H1 (cell line): Measurements from ENCODE around the gene INPP5J.

Experiments
- CREB1 ChIP-seq: IDR thresholded peaks from 2 replicates; pipeline ENCODE4 v1.6.1; 2012; ENCODE audit warnings: inconsistent platforms
- CTCF ChIP-seq, 3 experiments: IDR thresholded peaks; 1 replicate in 2 of 3; 2 replicates in 1 of 3; pipeline versions ENCODE4 v1.5.1 to v1.6.1; 2011; ENCODE audit warnings: low read length in 3 of 3, mild to moderate bottlenecking in 3 of 3, inconsistent platforms in 2 of 3, low read depth in 1 of 3, moderate library complexity in 1 of 3; ENCODE audit not compliant: insufficient read depth in 1 of 3; ENCODE audit errors: control extremely low read depth in 1 of 3
- EGR1 ChIP-seq: IDR thresholded peaks from 2 replicates; pipeline ENCODE4 v1.6.1; 2011; ENCODE audit warnings: low read depth, low read length, borderline replicate concordance
- EP300 ChIP-seq, 2 experiments: IDR thresholded peaks; 1 replicate in 1 of 2; 2 replicates in 1 of 2; pipeline ENCODE4 v1.6.1; 2011 to 2012; ENCODE audit warnings: low read depth in 2 of 2, low read length in 2 of 2, mild to moderate bottlenecking in 2 of 2, borderline replicate concordance in 1 of 2, inconsistent platforms in 1 of 2, moderate library complexity in 1 of 2
- EZH2 ChIP-seq: fragments of 200-600 bp; sonication (generic); IDR thresholded peaks from 2 replicates; pipeline ENCODE4 v1.7.1; 2012; ENCODE audit warnings: low read depth, mild to moderate bottlenecking, moderate library complexity, low read length, inconsistent platforms; ENCODE audit not compliant: severe bottlenecking
- MAFK ChIP-seq: IDR thresholded peaks from 2 replicates; pipeline ENCODE4 v1.6.1; 2012; ENCODE audit warnings: low read depth, mild to moderate bottlenecking, improper control_type of control experiment, low read length
- RFX5 ChIP-seq: IDR thresholded peaks from 2 replicates; pipeline ENCODE4 v1.6.1; 2011; ENCODE audit warnings: low read depth, low read length, improper control_type of control experiment, borderline replicate concordance
- SAP30 ChIP-seq: fragments of 300-600 bp; sonication (generic); IDR thresholded peaks from 2 replicates; pipeline ENCODE4 v1.7.1; 2012; ENCODE audit warnings: low read length, moderate library complexity, mild to moderate bottlenecking, inconsistent platforms; ENCODE audit not compliant: insufficient read depth, insufficient replicate concordance
- SIN3A ChIP-seq, 2 experiments: IDR thresholded peaks in 1 of 2; conservative IDR thresholded peaks in 1 of 2; 2 replicates each; pipeline ENCODE4 v1.6.1; 2011 to 2012; ENCODE audit warnings: low read length in 2 of 2, improper control_type of control experiment in 1 of 2, low read depth in 1 of 2, mild to moderate bottlenecking in 1 of 2
- TAF1 ChIP-seq: IDR thresholded peaks from 2 replicates; pipeline ENCODE4 v1.6.1; 2011; ENCODE audit warnings: mild to moderate bottlenecking, low read depth, low read length
- USF2 ChIP-seq: IDR thresholded peaks from 2 replicates; pipeline ENCODE4 v1.6.1; 2011; ENCODE audit warnings: low read length, improper control_type of control experiment
- YY1 ChIP-seq: IDR thresholded peaks from 2 replicates; pipeline ENCODE4 v1.6.1; 2011; ENCODE audit warnings: low read depth, mild to moderate bottlenecking, low read length

GRCh38 chr22:31135706-31136105, 12.9 kb downstream of the INPP5J start:
- TF ChIP-seq RFX5 (no peak), EP300 (IDR thresholded peaks at IDR 0.05; ENCODE audit: borderline replicate concordance in 1 of 2, low read depth in 2 of 2, low read length in 2 of 2) (no peak), CREB1 (no peak), CTCF (IDR thresholded peaks at IDR 0.05; ENCODE audit: control extremely low read depth in 1 of 3, insufficient read depth in 1 of 3, low read depth in 1 of 3, low read length in 3 of 3) (no peak), TAF1 (no peak), YY1 (no peak), EZH2 (no peak), SAP30 (no peak), USF2 (no peak), EGR1 (no peak), SIN3A (conservative IDR thresholded peaks at IDR 0.05 in 1 of 2, IDR thresholded peaks at IDR 0.05 in 1 of 2; ENCODE audit: low read depth in 1 of 2, low read length in 2 of 2) (no peak), MAFK (no peak)
